HG03060 (cell line): ENCODE data around the gene NECAB2.

Experiments
- ATAC-seq: cut with Tn5 transposase; IDR thresholded peaks from one replicate; pipeline ENCODE4 v1.9.1; 2021; ENCODE audit warnings: low read depth, moderate number of reproducible peaks; ENCODE audit not compliant: unreplicated experiment

Gene NECAB2

DNA sequence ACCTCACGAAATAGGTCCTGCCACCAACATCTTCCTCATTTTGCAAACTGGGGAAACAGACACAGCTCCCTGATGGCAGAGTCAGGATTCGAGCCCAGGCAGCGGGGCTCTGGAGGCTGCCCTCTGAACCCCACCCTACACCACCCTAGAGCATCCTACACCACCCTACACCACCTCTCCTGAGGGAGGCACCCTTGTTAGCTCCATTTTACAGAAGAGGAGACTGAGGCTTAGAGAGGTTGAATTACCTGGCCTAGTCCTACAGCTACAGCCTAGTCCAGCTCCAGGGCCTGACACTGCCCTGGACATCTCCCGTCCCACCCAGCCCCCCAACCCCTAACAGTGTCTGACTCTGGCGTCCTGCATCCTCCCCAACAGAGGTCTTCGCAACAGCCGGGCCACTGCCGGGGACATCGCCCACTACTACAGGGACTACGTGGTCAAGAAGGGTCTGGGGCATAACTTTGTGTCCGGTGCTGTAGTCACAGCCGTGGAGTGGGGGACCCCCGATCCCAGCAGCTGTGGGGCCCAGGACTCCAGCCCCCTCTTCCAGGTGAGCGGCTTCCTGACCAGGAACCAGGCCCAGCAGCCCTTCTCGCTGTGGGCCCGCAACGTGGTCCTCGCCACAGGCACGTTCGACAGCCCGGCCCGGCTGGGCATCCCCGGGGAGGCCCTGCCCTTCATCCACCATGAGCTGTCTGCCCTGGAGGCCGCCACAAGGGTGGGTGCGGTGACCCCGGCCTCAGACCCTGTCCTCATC, 3.2 kb upstream of the NECAB2 start:
- ATAC-seq = no peak

- ATAC-seq = no peak
These were observed 2.4 kb upstream of the NECAB2 start for GRCh38 chr16:83965444-83966152.

DNA sequence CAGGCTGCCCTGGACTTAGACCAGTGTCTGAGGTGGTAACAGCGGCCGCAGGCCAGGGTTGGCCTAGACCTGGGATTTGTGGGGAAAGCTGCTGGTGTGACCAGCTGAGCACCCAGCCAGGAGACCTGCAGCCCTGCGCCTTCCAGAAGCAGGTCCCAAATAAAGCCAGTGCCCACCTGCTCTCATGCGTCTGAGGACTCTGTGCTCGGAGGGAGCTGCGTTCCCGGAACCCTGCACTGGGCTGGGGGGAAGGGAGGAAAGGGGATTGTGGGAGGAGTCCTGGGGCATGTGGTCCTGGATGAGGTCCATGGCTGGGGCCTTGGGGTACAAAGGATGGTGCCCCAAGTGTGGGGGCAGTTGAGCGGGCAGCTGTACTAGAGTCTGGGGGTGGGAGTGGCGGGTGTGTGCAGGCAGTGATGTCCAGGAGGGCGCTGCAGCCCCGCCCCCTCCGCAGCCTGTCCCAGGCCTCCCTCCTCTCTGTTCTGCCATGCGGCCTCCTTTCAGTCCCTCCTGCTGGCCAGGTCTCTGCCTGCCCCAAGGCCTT, 1.8 kb upstream of the NECAB2 start:
- ATAC-seq = no peak

GRCh38 chr16:83967091-83967490, 953 bp upstream of the NECAB2 start:
- no peak for ATAC-seq

- ATAC-seq = no peak
These were observed 335 bp downstream of the NECAB2 start for GRCh38 chr16:83968306-83968851.

DNA sequence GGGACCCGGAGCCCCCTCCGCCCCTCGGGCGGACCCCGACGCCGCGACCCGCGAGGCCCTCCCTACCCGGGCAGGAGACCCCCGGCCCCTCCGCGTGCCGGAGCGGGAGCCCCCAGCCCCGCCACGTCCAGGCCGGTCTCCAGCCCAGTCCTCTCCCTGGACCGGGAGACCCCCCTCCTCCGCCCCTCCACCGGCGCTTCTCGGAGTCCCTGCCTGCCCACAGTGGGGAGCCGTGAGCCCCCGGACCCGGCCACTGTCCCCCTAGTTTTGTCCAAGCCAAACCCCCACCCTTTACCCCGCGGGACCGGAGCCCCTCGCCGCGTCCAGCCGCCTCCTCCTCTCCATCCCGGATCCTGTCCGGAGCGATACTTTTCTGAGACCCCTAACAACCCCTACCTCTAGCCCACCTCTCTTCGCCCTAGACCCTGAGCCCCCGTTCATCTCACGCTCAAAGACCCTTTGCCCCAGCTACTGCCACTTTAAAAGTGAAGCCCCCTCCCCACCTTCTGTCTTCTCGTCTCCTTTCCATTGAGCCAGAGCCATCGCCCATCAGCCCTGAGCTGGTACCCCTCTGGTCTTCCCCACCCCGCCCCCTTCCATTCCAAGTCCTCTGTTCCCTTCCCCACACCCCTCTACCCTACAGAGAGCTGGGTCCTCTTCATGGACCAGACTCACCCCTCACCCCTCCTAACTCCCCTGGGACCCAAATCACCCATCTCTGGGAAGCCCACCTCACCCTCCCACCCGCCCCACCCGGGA, 1.0 kb downstream of the NECAB2 start:
- ATAC-seq = no peak

GRCh38 chr16:83969771-83970429, 1.9 kb downstream of the NECAB2 start:
- ATAC-seq = no peak

DNA sequence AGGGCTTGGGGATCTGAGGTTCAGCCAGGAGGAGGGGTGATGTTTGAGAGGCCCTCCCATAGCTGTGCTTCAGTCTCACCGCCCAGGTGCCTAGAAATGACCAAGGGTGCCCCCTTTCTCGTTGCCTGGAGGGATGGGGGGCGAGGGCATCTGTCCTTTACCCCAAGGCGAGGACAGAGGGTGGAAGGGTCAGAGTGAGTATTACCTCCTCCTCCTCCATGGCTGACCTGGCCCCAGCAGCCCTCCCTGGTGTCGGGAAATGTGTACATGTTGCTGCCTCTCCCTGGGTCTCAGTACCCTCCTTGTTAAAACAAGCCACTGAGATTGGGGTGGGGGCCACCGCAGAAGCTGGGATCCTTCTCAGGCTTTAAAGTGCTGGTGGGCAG, 2.4 kb downstream of the NECAB2 start:
- ATAC-seq = no peak

DNA sequence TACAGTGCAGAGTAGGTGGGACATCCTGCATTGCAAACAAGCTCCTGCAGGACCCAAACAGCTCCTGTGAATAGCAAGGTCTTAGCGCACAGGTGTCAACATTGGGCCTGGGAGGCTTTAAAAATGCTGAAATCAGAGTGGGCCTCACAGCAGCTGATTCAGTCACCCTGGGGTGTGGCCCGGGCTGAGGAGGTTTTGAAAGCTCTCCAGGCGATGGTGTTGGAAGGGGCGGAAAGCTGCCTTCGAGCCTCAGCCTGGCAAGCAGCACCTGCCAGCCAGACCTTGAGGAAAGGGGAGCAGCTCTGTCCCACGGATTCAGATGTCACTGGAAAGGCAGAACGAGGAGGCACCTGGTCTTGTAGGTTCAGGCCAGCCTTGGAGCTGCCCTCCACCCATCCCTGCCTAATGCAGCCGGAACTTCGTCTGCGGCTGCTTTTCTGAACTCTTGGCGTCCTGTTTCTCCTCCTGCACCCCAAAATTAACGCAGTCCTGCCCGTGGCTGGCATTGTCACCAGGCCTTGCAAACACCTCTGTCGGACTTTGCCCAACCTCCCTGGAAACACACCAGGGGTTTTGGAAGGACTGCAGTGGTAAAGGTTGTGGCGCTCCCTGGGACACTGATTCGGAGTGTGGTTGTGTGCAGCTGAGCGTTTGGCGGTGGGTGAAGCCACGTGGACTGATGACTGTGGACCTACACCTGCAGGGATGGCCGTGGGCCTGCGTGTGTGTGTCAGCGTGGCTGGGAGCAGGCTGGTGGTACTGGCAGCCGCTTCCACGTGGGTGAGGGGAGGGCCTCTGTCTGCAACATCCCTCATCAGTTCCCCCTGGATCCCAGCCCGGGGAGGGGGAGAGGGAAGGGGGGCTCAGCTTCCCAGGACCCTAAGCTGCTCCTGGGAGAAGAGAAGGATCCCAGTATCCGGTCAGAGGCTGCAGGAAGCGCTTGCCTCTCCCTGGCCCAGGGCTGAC, 3.4 kb downstream of the NECAB2 start:
- ATAC-seq = no peak

- ATAC-seq = no peak
These were observed 4.4 kb downstream of the NECAB2 start for GRCh38 chr16:83972256-83973008.

- ATAC-seq = no peak
These were observed 5.0 kb downstream of the NECAB2 start for GRCh38 chr16:83973077-83973476.

DNA sequence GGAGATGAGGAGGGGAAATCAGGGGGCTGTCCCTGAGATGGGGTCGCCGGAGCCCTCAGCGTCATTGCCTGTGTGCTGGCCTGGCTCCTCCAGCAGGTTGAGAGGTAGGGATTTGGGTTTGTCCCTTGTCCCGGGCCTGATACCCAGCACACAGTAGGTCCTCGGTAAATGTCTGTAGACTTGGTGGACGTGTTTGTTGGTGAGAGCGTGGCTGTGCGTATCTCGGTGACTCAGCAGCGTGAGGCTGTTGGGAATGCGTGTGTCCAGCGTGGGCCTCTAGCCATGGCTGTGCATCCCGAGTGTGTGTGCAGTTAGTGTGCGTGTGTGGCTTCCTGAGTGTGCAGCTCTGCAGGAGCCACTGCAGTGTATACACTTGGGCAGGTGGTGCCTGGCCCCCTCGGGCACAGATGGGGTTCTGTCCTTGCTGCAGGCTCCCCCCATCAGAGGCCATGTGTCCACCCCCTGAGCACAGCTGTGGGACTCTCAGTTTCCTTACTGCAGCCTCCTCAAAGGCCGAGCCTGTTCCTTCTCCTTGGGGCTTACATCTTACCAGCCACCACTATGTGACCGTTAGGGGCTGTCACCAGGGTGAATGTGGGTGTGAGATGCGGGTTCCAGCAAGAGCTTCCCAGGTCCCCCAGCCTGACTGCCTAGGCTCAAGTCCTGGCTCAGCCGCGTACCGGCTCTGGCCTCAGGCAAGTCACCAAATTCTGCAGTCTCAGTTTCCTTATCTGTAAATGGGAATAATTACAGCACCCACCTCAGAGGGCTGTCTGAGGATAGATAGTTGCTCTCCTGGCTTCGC, 5.7 kb downstream of the NECAB2 start:
- no peak for ATAC-seq

DNA sequence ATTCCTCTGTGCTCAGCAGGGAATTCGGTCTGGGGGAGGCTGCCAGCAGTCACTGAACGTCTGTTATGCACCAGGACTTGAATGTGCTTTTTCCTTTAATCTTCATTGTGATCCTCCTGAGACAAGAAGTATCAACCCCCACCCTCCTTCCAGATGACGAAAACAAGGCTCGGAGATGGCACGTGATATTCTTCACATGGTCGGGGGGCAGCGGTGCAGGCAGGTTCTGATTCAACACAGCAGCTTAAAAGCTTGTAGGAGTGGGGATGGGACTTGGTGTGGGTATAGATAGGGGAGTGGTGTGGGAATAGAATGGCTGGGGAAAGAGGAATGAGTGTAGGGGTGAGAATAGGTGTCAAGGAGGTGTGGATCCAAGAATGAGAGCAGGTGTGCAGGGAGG, 6.4 kb downstream of the NECAB2 start:
- ATAC-seq = no peak

- ATAC-seq = no peak
These were observed 7.7 kb downstream of the NECAB2 start for GRCh38 chr16:83975590-83976260.

DNA sequence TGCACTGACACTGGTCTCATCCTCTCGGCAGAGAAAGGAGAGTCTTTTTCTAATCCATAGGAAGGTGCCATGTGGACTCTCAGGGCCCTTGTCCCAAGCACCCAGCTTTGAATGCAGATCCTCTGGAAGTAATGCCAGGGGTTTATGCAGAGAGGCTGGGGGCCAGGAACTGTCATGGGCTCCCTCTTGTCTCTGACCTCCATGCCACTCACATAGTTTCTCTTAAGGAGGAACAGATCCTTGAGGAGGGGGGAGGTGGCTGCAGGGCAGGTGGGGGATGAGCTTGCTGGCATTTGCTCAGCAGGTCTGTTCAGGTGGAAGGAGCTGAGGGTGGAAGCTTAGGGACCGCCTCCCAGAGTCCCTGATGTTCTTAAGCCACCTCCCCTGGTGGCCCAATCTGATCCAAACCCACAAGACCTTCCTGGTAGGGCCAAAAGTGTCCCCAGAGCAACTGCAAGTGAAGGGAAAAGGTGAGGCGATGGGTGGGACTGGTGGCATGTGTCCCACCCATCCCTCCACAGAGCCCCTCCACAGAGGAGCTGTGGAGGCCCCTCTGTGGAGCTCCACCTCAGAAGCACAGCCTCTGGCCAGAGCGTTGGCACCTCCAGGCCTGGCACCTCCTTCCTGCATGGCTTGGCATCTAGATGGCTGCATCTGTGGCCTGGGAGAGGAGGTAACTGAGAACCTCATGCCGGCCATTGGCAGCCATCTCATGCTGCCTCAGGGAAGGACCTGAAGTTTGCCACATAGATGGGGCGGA, 9.2 kb downstream of the NECAB2 start:
- ATAC-seq = no peak

DNA sequence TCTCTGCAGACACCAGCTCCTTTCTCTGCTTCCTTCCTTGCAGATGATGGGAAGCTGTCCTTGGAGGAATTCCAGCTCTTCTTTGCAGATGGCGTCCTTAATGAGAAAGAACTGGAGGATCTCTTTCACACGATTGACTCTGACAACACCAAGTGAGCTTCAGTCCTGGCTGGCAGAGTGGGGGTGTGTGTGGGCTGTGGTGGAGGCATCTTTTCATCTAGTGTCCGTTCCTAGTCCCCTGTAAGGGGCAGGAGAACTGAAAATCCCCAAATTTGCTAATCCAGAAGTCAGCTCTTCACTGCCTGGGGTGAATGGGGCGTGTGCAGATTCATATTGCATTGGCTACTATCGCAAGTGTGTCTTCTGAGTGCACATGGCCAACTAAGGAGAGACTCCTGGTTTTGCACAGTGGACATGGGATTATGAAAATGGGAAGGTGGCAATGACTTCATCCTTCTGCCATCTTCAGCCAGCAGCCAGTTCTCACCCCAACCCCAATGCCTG, 10.4 kb downstream of the NECAB2 start:
- ATAC-seq = no peak
